CD4-positive, alpha-beta T cell treated with Interferon alpha-2 for 1 hour (primary cell): ENCODE measurements around the gene KERA.

ENCODE experiments used
- DNase-seq, 2 donors: peaks; one replicate each; pipeline ENCODE4 v3.0.0-alpha.2; 2020 to 2022

KERA gene

GRCh38 chr12:91072931-91073330 lies 15.1 kb upstream of the KERA start:
- DNase-seq: no peak

- no peak for DNase-seq
These were observed 13.1 kb upstream of the KERA start for GRCh38 chr12:91070936-91071335.

- no peak for DNase-seq
These were observed 7.6 kb upstream of the KERA start for GRCh38 chr12:91065396-91065795.

GRCh38 chr12:91064640-91065039 lies 6.8 kb upstream of the KERA start:
- DNase-seq: no peak

GRCh38 chr12:91061091-91061490 lies 3.3 kb upstream of the KERA start:
- no peak for DNase-seq

GRCh38 chr12:91059211-91059610 lies 1.4 kb upstream of the KERA start:
- DNase-seq: no peak

- no peak for DNase-seq
These were observed 962 bp upstream of the KERA start for GRCh38 chr12:91058786-91059185.

GRCh38 chr12:91056488-91056887 lies 1.3 kb downstream of the KERA start:
- no peak for DNase-seq

GRCh38 chr12:91055976-91056375 lies 1.8 kb downstream of the KERA start:
- no peak for DNase-seq

GRCh38 chr12:91053951-91054715 lies 3.7 kb downstream of the KERA start:
- DNase-seq: no peak

GRCh38 chr12:91052026-91052425 lies 5.8 kb downstream of the KERA start:
- no peak for DNase-seq

- DNase-seq: no peak
These were observed 13.2 kb downstream of the KERA start for GRCh38 chr12:91044586-91044985.

GRCh38 chr12:91043408-91043807 lies 14.4 kb downstream of the KERA start:
- no peak for DNase-seq

GRCh38 chr12:91040096-91040755 lies 17.6 kb downstream of the KERA start:
- DNase-seq: no peak

GRCh38 chr12:91037276-91037675 lies 20.5 kb downstream of the KERA start:
- no peak for DNase-seq

GRCh38 chr12:91033251-91033650 lies 24.6 kb downstream of the KERA start:
- DNase-seq: no peak

GRCh38 chr12:91023326-91024004 lies 34.4 kb downstream of the KERA start:
- DNase-seq: no peak

- no peak for DNase-seq
These were observed 36.7 kb downstream of the KERA start for GRCh38 chr12:91021076-91021475.

- DNase-seq: no peak
These were observed 38.4 kb downstream of the KERA start for GRCh38 chr12:91019455-91019854.

GRCh38 chr12:91017511-91018263 lies 40.1 kb downstream of the KERA start:
- no peak for DNase-seq

- DNase-seq: no peak
These were observed 40.8 kb downstream of the KERA start for GRCh38 chr12:91017043-91017442.

- DNase-seq: no peak
These were observed 48.4 kb downstream of the KERA start for GRCh38 chr12:91009319-91009950.
